Lower leg skin (tissue), 4 donors: ENCODE results near the gene ARG1. TPM values are rescaled to one million over a fixed set of nuclear protein-coding genes. Genes with fewer than 3 reads are reported as not detected.

ENCODE experiments used
- DNase-seq, 2 donors: peaks; one replicate each; pipeline ENCODE4 v3.0.0-alpha.2; 2019; ENCODE audit warnings: low spot score in 2 of 2
- H3K4me3 ChIP-seq: fragments of 200-600 bp; sonication (generic); 2 replicates; pipeline ENCODE4 v1.5.1; 2017; ENCODE audit warnings: mild to moderate bottlenecking, low read depth; ENCODE audit not compliant: poor library complexity, severe bottlenecking
- POLR2A ChIP-seq, 2 donors: fragments of 450-650 bp; IDR thresholded peaks; one replicate each; pipeline ENCODE4 v1.6.1; 2016 to 2017; ENCODE audit warnings: antibody characterized with exemption in 2 of 2, mild to moderate bottlenecking in 1 of 2, moderate library complexity in 1 of 2
- WGBS, 2 donors: methylation state at CpG; one replicate each; pipeline ENCODE4 v1.1.5; 2018; 5-methylcytosine and 5-hydroxymethylcytosine counted together
- intact Hi-C: fragments of 100-400 bp; cut with DNase I; formaldehyde crosslinking; loops from one replicate; pipeline ENCODE4 v1.15.0; 2023; ENCODE audit warnings: low total_unique reads
- total RNA-seq, 4 donors: library from RNA; depleted of rRNA; stranded (reverse); fragments of >200 nt; gene quantifications; one replicate each; pipeline ENCODE4 v1.1.0, GENCODE V29; 2016
- TF ChIP-seq, protein P1 (sequence below), 3 donors: fragments of 450-650 bp; IDR thresholded peaks; one replicate each; pipeline ENCODE4 v1.5.1; 2016; ENCODE audit warnings: antibody characterized with exemption in 3 of 3, mild to moderate bottlenecking in 3 of 3, moderate library complexity in 2 of 3

The ARG1 gene
- total RNA-seq, 4 donors from 2014 or later, result 104 to 248 (median 220) TPM

- H3K4me3 ChIP-seq, result no peak overlapping the region
- DNase-seq, result no peak
- TF ChIP-seq POLR2A (IDR thresholded peaks at IDR 0.05), result no peak
- TF ChIP-seq, protein P1, sequence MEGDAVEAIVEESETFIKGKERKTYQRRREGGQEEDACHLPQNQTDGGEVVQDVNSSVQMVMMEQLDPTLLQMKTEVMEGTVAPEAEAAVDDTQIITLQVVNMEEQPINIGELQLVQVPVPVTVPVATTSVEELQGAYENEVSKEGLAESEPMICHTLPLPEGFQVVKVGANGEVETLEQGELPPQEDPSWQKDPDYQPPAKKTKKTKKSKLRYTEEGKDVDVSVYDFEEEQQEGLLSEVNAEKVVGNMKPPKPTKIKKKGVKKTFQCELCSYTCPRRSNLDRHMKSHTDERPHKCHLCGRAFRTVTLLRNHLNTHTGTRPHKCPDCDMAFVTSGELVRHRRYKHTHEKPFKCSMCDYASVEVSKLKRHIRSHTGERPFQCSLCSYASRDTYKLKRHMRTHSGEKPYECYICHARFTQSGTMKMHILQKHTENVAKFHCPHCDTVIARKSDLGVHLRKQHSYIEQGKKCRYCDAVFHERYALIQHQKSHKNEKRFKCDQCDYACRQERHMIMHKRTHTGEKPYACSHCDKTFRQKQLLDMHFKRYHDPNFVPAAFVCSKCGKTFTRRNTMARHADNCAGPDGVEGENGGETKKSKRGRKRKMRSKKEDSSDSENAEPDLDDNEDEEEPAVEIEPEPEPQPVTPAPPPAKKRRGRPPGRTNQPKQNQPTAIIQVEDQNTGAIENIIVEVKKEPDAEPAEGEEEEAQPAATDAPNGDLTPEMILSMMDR (IDR thresholded peaks at IDR 0.05), result no peak
- intact Hi-C loops, result no loop called here
- 96 to 97% methylated on average over 4 of the region's 4 CpGs for WGBS, 2 donors
Observed at GRCh38 chr6:131615275-131615674, 42.2 kb downstream of the ARG1 start.

GRCh38 chr6:131627724-131628682 is 55.0 kb downstream of the ARG1 start, which contains the start of gene MED23:
Gene MED23, minus strand, starts transcription at chr6:131628242. Its CDS starts 193 bp downstream, at chr6:131628049.
- 0% methylated on average over 46 of the region's 53 CpGs for WGBS, 2 donors
- no peak for TF ChIP-seq POLR2A (IDR thresholded peaks at IDR 0.05)
- TF ChIP-seq, protein P1 (IDR thresholded peaks at IDR 0.05), result peak in 1 of 3 donors; percentile 98
- intact Hi-C loops, result no loop called here
- DNase-seq, result peak; percentile 91 to 99
- H3K4me3 ChIP-seq, result peak within 1 kb of the TSS; percentile 64

GRCh38 chr6:131628726-131629125 is 55.7 kb downstream of the ARG1 start:
- TF ChIP-seq POLR2A (IDR thresholded peaks at IDR 0.05), result no peak
- TF ChIP-seq, protein P1 (IDR thresholded peaks at IDR 0.05), result no peak
- intact Hi-C loops, result no loop called here
- no peak overlapping the region for H3K4me3 ChIP-seq
- DNase-seq, result no peak
- WGBS, 2 donors, result 8 to 11% methylated on average over 1 of the region's 1 CpG

DNA sequence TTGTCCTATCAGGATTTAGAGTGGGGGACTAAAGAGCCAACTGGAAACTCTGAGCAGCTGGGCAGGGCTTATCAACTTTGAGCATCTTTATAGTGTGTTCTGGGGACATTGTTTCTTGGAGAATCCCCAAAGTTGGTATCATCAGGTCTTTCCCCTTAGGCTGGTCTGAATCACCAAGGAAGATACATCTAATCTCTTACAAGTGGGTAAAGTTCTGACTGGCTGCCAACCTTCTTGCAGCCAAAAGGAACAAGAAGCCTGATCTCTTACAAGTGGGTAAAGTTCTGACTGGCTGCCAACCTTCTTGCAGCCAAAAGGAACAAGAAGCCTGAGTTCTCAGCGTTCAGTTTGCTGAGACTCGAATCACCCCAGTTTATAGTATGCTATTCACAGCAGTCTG is 56.6 kb downstream of the ARG1 start:
- intact Hi-C loops, result no loop called here
- 30% methylated on average over 2 of the region's 2 CpGs for WGBS, 2 donors
- TF ChIP-seq POLR2A (IDR thresholded peaks at IDR 0.05), result no peak
- TF ChIP-seq, protein P1 (IDR thresholded peaks at IDR 0.05), result no peak
- H3K4me3 ChIP-seq, result no peak overlapping the region
- DNase-seq, result peak in 1 of 2 donors; percentile 23

DNA sequence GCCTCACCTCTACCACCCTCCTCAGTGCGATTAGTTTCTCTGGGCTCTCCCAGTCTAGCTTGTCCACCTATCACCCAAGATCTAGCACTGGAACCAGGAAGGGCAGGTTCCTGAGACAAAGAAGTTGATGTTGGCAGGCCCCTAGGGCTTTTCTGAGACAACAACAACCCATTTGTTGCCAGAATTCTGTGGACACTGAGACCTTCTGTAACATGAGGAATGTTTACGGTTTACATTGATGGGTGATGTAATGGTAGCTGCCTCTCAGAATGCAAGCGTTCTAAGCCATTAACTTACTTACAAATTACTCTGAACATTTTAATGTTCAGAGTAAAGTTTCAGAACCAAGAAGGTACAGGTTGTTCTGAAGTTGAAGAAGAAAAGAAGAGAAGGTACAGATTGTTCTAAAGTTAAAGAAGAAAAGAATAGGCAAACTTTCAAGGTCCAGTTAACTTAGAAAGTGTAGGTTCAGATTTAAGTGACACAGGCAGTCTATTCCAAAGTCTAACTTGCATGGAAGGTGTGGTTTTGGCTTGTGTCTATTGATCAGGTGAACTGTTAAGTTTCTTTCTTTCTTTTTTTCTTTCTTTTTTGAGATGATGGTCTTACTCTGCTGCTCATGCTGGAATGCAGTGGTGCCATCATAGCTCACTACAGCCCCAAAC is 58.7 kb downstream of the ARG1 start:
- intact Hi-C loops, result no loop called here
- TF ChIP-seq, protein P1 (IDR thresholded peaks at IDR 0.05), result no peak
- no peak for TF ChIP-seq POLR2A (IDR thresholded peaks at IDR 0.05)
- no peak overlapping the region for H3K4me3 ChIP-seq
- DNase-seq, result no peak
- WGBS, 2 donors, result 65 to 81% methylated on average over 3 of the region's 3 CpGs

Other genes with a start within 250 kb of the ARG1 start
- gene MED23, start 55.0 kb downstream of the ARG1 start, total RNA-seq, result 10 to 100 TPM; 20.1 to 29.0 (median 25.2) TPM
- 1 to 10 TPM in 1 of 4 donors, under 1 TPM in 2, not detected in 1; 0.11 to 1.2 (median 0.76) TPM for gene ENPP3, start 64.1 kb downstream of the ARG1 start, total RNA-seq
- gene OR2A4, start 128.2 kb downstream of the ARG1 start, total RNA-seq, result 1 to 10 TPM in 1 of 4 donors, not detected in 3; 2.6 TPM
- gene CTAGE9, start 137.8 kb downstream of the ARG1 start, total RNA-seq, result not detected
- 1 to 10 TPM; 4.1 to 7.6 (median 5.3) TPM for gene ENPP1, start 234.8 kb downstream of the ARG1 start, total RNA-seq